Activated CD4-positive, alpha-beta memory T cell treated with anti-CD3 and anti-CD28 coated beads for 36 hours (primary cell): ENCODE measurements around the gene P3H1. TPM values are rescaled to one million over a fixed set of nuclear protein-coding genes. Genes with fewer than 3 reads are reported as not detected.

ENCODE experiments used
- total RNA-seq, 2 experiments: library from RNA; stranded (reverse); gene quantifications; one replicate each; pipeline ENCODE4 v1.2.3, GENCODE V29; 2021

The P3H1 gene
- total RNA-seq, 2 experiments from 2014 or later = 32.0 to 34.8 TPM

Other genes starting within 250 kb of the P3H1 start
- gene PPIH, start 108.6 kb downstream of the P3H1 start, total RNA-seq = 10 to 100 TPM; 91.0 to 94.0 TPM
- 1,000 to 10,000 TPM; 1,101 to 1,134 TPM for gene YBX1, start 84.6 kb downstream of the P3H1 start, total RNA-seq
- gene CLDN19, start 26.8 kb downstream of the P3H1 start, total RNA-seq = not detected
- 1 to 10 TPM; 5.6 to 7.6 TPM for gene C1orf50, start 221 bp upstream of the P3H1 start, total RNA-seq
- gene TMEM269, start 18.0 kb upstream of the P3H1 start, total RNA-seq = under 1 TPM; 0.15 to 0.33 TPM
- gene ERMAP, start 50.1 kb upstream of the P3H1 start, total RNA-seq = 1 to 10 TPM; 3.4 to 4.5 TPM
- 10 to 100 TPM; 16.8 to 18.8 TPM for gene SVBP, start 50.4 kb upstream of the P3H1 start, total RNA-seq
- 1 to 10 TPM; 8.6 to 9.5 TPM for gene ZNF691, start 79.6 kb upstream of the P3H1 start, total RNA-seq
- 10 to 100 TPM; 67.6 to 73.6 TPM for gene SLC2A1, start 191.8 kb upstream of the P3H1 start, total RNA-seq